Measurements from ENCODE around the gene VSIG2.

DNA sequence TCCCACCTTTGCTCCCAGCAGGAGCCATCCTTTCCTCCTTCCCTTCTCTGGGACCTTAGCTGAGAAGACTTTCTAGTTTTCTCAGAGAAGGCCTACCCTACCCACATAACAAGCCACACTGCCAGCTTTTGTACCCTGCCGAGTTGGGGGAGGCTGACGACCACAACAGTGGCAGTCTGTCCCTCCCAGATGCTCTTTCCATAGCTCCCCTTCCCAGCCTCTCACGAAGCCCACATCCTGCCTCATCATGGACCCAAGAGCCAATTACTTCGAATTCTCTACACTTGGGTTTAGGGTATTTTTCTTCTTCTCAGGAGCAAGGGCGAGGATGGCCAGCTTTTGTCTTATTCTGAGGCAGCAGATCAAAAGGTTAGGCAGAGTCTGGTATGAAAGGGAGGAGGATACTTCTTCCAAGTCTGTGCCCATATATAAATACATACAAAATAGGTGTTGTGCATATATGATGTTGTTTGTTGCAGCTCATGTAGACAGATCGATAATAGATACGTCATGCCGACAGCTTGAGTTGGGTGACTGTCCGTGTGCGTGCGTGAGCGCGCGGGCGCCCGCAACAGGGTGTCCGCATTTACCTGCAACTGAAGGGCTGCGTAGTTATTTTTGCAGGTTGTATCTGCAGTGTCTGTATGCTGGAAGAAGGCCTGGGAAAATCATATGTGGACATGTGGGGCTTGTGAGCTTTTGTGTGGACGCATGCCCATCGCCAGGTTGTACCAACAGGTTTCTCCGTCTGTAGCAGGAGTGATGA is 13.2 kb downstream of the VSIG2 start:
- TF ChIP-seq, protein P1, sequence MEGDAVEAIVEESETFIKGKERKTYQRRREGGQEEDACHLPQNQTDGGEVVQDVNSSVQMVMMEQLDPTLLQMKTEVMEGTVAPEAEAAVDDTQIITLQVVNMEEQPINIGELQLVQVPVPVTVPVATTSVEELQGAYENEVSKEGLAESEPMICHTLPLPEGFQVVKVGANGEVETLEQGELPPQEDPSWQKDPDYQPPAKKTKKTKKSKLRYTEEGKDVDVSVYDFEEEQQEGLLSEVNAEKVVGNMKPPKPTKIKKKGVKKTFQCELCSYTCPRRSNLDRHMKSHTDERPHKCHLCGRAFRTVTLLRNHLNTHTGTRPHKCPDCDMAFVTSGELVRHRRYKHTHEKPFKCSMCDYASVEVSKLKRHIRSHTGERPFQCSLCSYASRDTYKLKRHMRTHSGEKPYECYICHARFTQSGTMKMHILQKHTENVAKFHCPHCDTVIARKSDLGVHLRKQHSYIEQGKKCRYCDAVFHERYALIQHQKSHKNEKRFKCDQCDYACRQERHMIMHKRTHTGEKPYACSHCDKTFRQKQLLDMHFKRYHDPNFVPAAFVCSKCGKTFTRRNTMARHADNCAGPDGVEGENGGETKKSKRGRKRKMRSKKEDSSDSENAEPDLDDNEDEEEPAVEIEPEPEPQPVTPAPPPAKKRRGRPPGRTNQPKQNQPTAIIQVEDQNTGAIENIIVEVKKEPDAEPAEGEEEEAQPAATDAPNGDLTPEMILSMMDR (IDR thresholded peaks at IDR 0.05; ENCODE audit: borderline replicate concordance, extremely low read depth, low read length, poor library complexity, severe bottlenecking), result no peak
- TF ChIP-seq EZH2 (IDR thresholded peaks at IDR 0.05; ENCODE audit: borderline replicate concordance, low read depth, low read length, severe bottlenecking), result no peak

All from DND-41 (cell line).